Calu3 (cell line): ENCODE measurements around the gene DBP. TPM values are rescaled to one million over a fixed set of nuclear protein-coding genes. Genes with fewer than 3 reads are reported as not detected.

Experiments
- BruUV-seq: library from RNA; stranded (reverse); fragments of 400-500 nt; replicated peaks from 2 replicates; lab custom pipeline; 2021; lab: Mats Ljungman, UMichigan
- CTCF ChIA-PET: fragments of 300-600 bp; sonication (Branson Sonifier 250); formaldehyde crosslinking; loops from one replicate; lab custom pipeline; 2022; ENCODE audit warnings: antibody characterized with exemption; lab: Charles Lee
- DNase-seq: peaks from one replicate; pipeline ENCODE4 v3.0.0; 2022
- H3K27ac Mint-ChIP-seq: one replicate; pipeline ENCODE4 v1.8.0; 2022; ENCODE audit warnings: mixed read lengths; ENCODE audit not compliant: unreplicated experiment
- H3K27me3 Mint-ChIP-seq: one replicate; pipeline ENCODE4 v1.8.0; 2022; ENCODE audit warnings: mixed read lengths; ENCODE audit not compliant: unreplicated experiment
- H3K36me3 Mint-ChIP-seq: one replicate; pipeline ENCODE4 v1.8.0; 2022; ENCODE audit warnings: mild to moderate bottlenecking, moderate library complexity, mixed read lengths; ENCODE audit not compliant: insufficient read depth, unreplicated experiment
- H3K4me1 Mint-ChIP-seq: one replicate; pipeline ENCODE4 v1.8.0; 2022; ENCODE audit warnings: mild to moderate bottlenecking, low read depth, mixed read lengths; ENCODE audit not compliant: unreplicated experiment
- H3K4me3 Mint-ChIP-seq: one replicate; pipeline ENCODE4 v1.8.0; 2022; ENCODE audit warnings: mild to moderate bottlenecking, low read depth, moderate library complexity, mixed read lengths; ENCODE audit not compliant: unreplicated experiment
- H3K9me3 Mint-ChIP-seq: one replicate; pipeline ENCODE4 v1.8.0; 2022; ENCODE audit warnings: low read depth, mixed read lengths; ENCODE audit not compliant: unreplicated experiment
- CTCF ChIP-seq: fragments of 200-600 bp; IDR thresholded peaks from one replicate; pipeline ENCODE4 v1.8.0; 2022; ENCODE audit warnings: antibody characterized with exemption; ENCODE audit not compliant: unreplicated experiment
- intact Hi-C: fragments of 100-400 bp; cut with micrococcal nuclease; formaldehyde crosslinking; loops from one replicate; pipeline ENCODE4 v1.10.0; 2022; ENCODE audit not compliant: unreplicated experiment
- total RNA-seq: library from RNA; stranded (reverse); gene quantifications from 2 replicates; pipeline ENCODE4 v1.2.3, GENCODE V29; 2022

The DBP gene
- total RNA-seq, 1 experiment from 2014 or later = 4.3 TPM

GRCh38 chr19:48644355-48644754 lies 7.2 kb upstream of the DBP start:
- peaks cover 27% of the 10 kb centered on the region for H3K4me1 Mint-ChIP-seq
- BruUV-seq = no TSS peak
- no peak overlapping the region for H3K4me3 Mint-ChIP-seq
- no peak overlapping the region for H3K27ac Mint-ChIP-seq
- intact Hi-C loops = loop anchor here (2.0 kb wide), 1 partner anchor 140 kb away; no protein-coding TSS in a partner anchor
- no peak for TF ChIP-seq CTCF
- DNase-seq = no peak
- H3K27me3 Mint-ChIP-seq = peaks cover 76% of the 10 kb centered on the region
- H3K9me3 Mint-ChIP-seq = no peaks in the 10 kb centered on the region
- peaks cover 6% of the 10 kb centered on the region for H3K36me3 Mint-ChIP-seq
- CTCF ChIA-PET = interaction anchor here (1.1 to 2.4 kb wide), 3 partner anchors 80 to 138 kb away, joined by 4 to 13 read pairs (median 7); no protein-coding TSS in a partner anchor

- DNase-seq = no peak
- H3K36me3 Mint-ChIP-seq = peaks cover 19% of the 10 kb centered on the region
- intact Hi-C loops = no loop called here
- H3K4me1 Mint-ChIP-seq = peaks cover 42% of the 10 kb centered on the region
- peaks cover 86% of the 10 kb centered on the region for H3K27me3 Mint-ChIP-seq
- no peak for TF ChIP-seq CTCF
- H3K27ac Mint-ChIP-seq = no peak overlapping the region
- CTCF ChIA-PET = interaction anchor here (0.5 to 1.1 kb wide), 2 partner anchors 12 to 248 kb away, joined by 3 to 8 read pairs; no protein-coding TSS in a partner anchor
- BruUV-seq = no TSS peak
- no peak overlapping the region for H3K4me3 Mint-ChIP-seq
- peaks cover 3% of the 10 kb centered on the region for H3K9me3 Mint-ChIP-seq
Measured at GRCh38 chr19:48642862-48643261, 5.7 kb upstream of the DBP start.

GRCh38 chr19:48641850-48642249 lies 4.7 kb upstream of the DBP start:
- BruUV-seq = no TSS peak
- DNase-seq = no peak
- Mint-ChIP-seq H3K4me1 (peaks cover 41% of the 10 kb centered on the region), H3K27ac (no peak overlapping the region), H3K4me3 (no peak overlapping the region), H3K9me3 (peaks cover 3% of the 10 kb centered on the region), H3K36me3 (peaks cover 29% of the 10 kb centered on the region), H3K27me3 (peaks cover 77% of the 10 kb centered on the region)
- TF ChIP-seq CTCF = no peak
- intact Hi-C loops = no loop called here
- CTCF ChIA-PET = interaction anchor here (0.6 to 1.1 kb wide), 3 partner anchors 13 to 69 kb away, joined by 3 to 8 read pairs (median 4); no protein-coding TSS in a partner anchor

GRCh38 chr19:48639483-48640375 lies 2.5 kb upstream of the DBP start:
- CTCF ChIA-PET = interaction anchor here (0.6 to 0.7 kb wide), 3 partner anchors 23 to 137 kb away, joined by 3 to 4 read pairs (median 4); no protein-coding TSS in a partner anchor
- no peak for TF ChIP-seq CTCF
- BruUV-seq = no TSS peak
- peaks cover 3% of the 10 kb centered on the region for H3K9me3 Mint-ChIP-seq
- intact Hi-C loops = loop anchor here (5.0 kb wide), 1 partner anchor 328 kb away; the partner anchor contains the start of gene FTL
- peaks cover 45% of the 10 kb centered on the region for H3K36me3 Mint-ChIP-seq
- H3K4me1 Mint-ChIP-seq = peaks cover 35% of the 10 kb centered on the region
- H3K4me3 Mint-ChIP-seq = peak overlapping the region; percentile 70
- no peak for DNase-seq
- peaks cover 58% of the 10 kb centered on the region for H3K27me3 Mint-ChIP-seq
- H3K27ac Mint-ChIP-seq = peak overlapping the region; percentile 80
